GM18498 (cell line): ENCODE measurements around the gene PQBP1.

Experiments
- ATAC-seq: cut with Tn5 transposase; IDR thresholded peaks from one replicate; pipeline ENCODE4 v1.9.1; 2021; ENCODE audit warnings: mild to moderate bottlenecking, moderate library complexity; ENCODE audit not compliant: unreplicated experiment

PQBP1 gene

DNA sequence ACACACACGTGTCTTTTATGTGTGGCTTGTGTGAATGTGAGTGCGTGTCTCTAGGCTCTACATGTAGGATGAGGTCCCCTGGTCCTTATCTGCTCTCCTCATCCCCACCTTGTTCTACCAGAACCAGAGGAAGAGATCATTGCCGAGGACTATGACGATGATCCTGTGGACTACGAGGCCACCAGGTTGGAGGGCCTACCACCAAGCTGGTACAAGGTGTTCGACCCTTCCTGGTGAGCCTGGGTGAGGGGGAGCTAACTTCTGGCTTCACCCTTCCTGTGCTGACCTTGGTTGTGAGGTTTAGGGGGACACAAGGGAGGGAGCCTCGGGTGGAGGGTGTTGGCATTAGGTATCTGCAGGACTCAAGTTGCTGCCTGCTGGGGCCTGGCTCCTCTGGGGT, 3.3 kb downstream of the PQBP1 start:
- ATAC-seq: no peak

DNA sequence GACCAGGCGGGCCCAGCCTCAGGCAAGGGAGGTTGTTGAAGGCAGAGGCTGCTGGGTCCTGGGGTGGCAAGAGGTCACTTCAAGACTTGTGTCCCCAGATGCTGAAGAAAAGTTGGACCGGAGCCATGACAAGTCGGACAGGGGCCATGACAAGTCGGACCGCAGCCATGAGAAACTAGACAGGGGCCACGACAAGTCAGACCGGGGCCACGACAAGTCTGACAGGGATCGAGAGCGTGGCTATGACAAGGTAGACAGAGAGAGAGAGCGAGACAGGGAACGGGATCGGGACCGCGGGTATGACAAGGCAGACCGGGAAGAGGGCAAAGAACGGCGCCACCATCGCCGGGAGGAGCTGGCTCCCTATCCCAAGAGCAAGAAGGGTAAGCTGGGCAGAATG, 4.4 kb downstream of the PQBP1 start:
- ATAC-seq: no peak

DNA sequence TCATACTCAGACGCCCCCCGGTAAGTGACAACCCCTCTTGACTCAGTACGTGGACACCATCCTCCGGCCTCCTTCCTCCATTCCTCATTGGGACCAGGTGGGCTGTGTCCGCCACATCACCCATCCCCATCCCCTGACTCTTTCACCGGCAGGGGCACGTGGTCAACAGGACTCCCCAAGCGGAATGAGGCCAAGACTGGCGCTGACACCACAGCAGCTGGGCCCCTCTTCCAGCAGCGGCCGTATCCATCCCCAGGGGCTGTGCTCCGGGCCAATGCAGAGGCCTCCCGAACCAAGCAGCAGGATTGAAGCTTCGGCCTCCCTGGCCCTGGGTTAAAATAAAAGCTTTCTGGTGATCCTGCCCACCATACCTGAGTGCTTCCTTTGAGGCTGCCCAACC, 5.0 kb downstream of the PQBP1 start:
- ATAC-seq: no peak

DNA sequence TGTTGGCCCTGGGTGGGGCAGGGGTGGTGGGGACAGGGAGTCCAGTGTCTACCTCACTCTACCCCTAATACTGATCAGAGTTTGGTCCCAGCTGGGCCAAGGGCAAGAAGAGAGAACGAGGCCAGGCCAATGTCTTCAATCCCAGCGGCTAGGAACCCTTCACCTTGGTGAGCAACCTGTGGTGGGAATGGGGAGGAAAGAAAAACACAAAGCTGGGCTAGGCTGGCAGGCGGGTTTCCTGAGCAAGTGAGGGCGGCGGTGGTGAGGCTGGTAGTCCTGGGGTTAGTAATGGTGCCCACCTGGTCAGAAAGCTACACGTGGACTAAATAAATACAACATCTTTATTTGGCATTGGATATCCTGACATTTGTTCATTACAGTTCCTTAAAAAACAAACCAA, 5.6 kb downstream of the PQBP1 start:
- no peak for ATAC-seq

DNA sequence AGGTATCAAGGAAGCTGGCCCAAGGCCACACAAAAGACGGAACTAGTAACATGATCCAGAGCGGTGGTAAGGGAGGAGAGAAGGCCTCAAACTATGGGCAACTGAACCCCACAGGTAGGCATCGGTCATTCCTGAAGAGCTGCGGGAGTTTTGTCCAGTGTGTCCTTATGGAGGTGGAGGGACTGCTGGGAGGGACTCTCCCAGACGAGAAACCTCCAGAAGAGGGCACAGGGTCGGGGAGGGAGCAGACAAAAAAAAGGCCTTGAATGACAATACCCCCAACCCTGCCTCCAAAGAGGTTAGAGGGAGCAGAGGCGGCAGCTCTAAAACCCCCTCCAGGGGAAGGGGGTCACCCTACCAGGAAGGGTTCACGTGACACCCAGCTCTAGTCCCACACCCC, 6.5 kb downstream of the PQBP1 start:
- no peak for ATAC-seq

DNA sequence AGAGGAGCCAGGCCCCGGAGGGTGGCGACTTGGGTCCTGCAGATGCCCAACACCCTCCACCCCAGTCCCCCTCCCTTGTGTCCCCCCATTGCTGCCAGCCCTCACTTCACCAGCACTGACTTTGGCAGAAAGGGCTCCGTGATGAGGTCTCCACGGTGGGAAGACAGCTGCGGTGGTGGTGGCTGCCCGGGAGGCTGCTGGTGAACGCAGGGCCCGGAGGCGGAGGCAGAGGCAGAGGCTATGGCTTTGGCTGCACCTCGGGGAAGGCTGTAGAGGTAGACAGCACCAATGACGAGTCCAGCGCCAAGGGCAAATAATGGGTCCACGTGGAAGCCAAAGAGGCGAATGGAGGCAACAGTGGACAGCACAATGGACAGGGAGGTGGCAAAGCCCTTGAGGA, 6.9 kb downstream of the PQBP1 start:
- ATAC-seq: no peak

DNA sequence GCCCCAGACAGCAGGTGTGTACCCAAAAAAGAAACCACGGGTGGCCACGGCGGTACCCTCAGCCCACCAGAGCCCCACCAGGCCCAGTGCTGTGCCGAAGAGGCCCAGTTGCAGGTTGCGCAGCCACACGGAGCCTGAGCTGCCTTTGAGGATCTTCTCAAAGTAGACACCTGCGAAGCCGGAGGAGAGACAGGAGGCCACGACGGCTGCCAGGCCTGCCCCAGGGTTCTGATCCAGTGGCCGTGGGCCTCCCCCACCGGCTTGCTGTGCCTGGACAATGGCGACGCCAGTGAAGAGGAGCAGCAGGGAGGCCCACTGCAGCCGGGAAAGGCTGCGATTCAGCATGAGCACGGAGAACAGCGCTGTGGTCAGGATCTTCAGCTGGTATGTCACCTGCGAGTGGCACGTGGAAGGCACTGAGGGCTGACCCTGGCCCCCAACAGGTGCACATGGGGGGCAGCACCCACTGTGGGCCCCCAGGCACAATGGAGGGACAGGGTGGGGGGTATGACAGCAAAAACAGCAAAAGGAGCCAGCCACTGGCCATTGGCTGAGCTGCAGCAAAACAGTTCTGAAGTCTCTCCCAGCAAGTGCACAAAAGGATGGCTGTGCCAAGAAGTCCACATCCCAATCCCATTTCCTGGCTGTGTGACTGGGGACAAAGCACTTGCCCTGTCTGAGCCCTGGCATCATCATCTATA, 7.5 kb downstream of the PQBP1 start:
- no peak for ATAC-seq

DNA sequence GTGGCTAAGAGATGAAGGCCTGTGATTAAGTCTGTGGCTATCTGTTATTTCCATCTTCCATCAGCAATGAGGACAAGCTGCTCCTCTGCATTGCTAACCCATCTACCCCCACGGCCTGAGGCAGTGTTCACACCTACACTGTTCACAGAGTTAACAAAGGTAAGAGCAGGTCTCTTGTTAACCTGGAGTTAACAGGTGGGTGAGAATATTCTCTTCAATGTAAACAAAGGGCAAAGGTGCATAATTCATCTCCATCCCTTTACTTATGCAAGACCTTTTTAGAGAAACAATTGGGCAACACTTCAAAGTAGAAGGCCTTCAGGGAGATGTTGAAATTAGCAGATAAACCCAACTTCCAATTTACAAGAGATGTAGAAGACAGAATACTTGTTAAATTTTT, 10.9 kb downstream of the PQBP1 start:
- ATAC-seq: no peak

DNA sequence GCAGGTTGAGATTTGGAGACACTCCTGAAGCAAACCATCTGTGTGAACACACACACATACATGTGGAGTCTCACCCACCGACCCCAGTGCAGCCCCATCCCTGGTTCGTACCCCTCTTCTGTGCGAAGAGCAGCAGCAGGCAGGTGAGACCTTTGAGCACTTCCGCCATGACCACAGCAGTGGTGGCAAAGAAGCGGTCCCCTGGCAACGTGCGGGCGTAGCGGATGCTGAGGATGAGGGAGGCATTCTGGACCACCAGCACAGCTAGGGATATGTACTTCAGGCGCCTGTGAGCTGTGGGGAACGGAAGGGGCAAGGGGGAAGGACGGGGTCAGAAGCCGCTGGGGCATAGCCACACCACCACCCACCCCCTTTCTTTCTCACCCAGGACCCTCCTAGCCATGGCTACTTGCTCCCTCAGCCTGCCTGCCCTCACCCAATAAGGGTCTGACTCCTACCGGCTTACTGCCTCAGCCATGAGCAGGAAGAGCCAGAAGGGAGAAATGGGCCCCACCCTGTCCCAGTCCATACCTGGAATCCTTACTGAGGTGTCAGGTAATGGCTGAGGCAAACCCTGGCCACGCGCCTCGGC, 12.1 kb downstream of the PQBP1 start:
- no peak for ATAC-seq

DNA sequence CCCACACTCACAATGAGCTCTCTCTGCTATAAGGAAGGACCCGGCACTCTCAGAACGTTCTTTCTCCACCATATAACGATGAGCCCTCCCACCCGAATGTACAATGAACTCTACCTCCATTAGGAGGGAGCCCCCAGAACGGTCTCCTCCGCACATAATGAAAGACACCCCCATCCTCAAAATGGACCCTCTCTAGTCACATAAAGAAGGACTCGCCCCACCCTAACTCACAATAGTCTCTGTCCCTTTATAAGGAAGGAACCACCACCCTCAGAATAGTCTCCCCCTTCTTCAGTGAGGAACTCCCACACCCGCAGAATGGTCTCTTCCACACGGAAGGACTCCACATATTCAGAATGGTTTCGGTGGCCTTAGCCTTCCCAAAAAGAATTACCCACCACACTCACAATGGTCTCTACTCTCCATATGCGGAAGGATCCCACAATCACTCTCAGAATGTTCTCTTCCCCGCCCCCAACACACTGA, 13.2 kb downstream of the PQBP1 start:
- ATAC-seq: peak; percentile 1

DNA sequence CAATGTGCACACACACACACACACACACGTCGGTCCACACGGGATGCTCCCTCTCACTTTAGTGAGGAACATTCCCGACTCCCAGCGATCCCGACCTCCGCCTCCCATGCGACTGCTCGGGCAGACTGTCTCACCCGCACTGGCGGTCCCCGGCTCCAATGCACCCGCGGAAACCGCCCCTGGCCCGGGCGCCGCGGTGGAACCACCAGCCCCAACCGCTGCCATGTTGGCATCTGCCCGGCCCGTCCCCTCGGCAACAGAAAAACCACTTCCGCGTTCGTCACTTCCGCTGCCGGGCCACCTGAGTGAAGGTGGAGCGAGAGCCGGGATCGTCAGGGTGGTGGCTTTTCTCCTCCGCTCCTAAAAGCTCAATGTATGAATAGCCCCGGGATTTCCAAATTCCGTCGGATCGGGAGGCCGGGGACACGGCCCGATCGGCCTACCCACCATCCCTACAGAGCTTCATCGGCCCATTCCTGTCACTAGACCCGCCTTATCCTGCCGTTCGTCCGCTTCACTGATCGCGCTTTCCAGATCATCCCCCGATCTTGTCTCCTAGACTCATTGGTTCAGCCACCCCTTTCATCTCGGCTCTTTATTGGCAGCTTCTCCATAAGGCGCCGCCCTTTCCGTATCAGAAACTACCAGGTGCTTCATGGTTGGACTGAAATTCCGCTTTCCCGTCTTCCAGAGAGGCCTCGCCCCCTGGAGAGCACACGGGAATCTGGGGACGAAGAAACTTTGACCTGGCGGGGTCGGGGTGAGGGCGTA, 13.9 kb downstream of the PQBP1 start, which contains the start of gene SLC35A2:
TSS of gene SLC35A2 (minus strand) at position 235 of the 771 bp plus-strand sequence. CDS start at position 225, 10 bp downstream.
- peak; percentile 79 for ATAC-seq

DNA sequence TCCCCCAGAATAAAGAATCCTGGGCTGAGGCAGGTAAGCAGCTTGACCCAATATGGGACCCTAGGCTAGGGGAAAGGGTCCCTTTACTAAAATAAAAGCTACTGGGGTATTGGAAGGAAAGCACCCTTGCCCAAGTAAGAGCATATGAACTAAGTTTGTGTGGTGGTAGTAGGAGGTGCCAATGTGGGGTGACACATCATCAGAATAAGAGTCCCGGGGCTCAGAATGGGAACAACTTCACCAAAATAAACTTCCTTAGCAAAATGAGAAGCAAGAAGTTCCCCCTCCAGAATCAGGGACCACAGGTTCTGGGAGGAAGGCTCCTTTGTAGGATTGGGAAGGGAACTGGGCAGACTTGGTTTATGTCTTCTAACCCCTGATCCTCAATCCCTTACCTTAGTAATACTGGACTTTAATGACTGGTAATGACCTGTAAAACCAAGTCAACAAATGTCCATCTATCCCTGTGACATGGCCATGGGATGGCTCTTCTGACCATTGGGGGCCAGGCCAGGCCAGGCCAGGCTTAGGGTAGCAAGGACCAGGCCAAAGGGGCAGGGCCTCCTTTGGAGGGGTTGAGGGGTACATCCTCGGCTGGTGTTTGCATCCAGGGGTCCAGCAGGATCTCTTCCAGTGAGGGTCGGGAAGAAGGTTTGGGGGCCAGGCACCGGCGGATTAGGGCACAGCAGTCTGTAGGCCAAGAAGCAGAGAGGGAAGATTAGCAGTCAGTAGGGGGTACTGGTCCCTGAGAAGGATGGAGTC, 16.1 kb downstream of the PQBP1 start:
- no peak for ATAC-seq

DNA sequence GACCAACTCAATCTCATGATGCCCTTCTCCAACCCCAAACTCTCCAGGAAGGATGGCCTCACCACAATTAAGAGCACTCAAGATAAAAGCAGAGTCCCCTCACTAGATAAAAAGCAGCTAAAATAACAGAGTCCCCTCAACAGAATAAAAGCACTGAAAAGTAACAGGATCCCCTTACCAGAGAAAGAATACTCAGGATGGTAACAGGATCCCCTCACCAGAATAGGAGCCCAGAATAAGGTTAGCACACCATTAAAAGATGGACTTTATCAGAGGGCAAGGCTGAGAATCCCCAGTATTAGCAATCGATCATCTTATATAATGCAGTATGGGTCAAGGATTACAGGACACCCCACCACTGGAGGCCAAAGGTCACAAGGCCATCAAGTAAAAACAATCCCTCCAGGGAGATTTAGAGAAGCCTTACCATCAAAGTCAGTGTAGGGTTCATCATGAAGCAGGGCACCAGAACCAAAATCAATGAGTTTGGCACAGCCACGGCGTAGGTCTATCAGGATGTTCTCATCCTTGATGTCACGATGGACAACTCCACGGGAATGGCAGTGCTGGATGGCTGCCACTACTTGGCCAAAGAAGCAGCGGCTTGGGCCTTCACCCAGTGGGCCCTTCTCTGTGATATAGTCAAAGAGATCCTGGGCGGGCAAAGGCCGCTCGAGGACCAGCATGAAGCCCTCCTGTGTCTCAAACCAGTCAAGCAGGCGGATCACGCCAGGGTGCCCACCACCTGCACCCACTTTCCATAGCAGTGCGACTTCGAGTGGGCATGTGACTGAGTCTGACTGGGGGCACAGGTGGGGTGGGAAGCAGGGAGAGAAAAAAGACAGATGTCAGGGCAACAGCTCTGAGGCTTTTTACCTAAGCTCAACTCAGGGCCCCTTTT, 17.1 kb downstream of the PQBP1 start:
- no peak for ATAC-seq

DNA sequence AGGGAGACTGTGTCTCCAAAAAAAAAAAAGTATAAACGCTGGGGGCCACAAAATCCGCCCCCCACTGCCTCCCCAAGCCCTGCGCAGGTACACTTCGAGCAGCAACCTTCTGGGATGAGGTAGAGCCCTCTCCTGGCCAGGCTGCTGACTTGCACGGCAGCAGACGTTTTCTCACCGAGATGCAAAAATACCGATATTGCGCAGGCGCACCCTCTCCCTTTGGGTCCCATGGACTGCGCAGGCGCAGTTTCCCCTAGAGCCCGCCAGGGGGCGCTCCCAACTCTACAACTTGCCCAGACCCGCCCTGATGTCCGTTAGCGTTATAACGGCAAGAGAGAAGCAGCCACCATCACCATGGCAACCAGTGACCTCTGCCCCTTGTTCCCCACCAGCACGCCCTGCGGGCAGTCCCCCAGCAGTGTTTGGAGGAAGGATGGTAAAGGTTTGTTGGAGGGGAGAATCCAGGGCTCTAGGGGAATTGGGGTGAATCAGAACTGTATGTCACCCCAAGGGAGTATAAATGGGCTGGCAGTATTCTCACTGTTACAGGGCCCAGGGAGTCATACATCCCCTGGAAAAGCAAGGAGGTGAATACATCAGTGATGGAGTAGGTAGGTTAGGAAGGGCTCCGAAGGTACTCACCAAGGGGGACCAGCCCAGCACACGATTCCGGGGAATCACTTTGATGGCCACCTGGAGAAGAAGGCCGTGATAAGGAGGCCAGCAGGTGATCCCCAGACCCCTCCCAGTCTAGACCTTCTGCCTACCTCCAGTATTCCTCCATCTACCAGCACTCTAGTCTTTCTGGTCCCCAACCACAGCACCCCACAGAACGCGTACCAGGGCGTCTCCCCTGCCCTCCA, 19.6 kb downstream of the PQBP1 start:
- ATAC-seq: peak; percentile 40

DNA sequence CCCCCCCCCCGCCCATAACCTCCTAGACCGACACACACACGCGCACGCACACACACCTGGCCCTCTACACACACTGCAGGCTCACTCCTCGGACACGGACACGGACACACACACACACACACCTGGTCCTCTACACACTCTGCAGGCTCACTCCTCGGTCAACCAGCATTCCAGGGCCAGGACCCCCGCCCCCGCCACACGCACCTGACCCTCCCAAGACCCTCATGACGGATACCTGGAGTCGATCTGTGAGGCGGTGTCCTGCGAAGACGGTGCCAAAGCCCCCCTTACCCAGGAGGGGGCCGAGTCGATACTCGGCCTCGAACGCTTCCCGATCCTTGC, 20.5 kb downstream of the PQBP1 start:
- no peak for ATAC-seq

DNA sequence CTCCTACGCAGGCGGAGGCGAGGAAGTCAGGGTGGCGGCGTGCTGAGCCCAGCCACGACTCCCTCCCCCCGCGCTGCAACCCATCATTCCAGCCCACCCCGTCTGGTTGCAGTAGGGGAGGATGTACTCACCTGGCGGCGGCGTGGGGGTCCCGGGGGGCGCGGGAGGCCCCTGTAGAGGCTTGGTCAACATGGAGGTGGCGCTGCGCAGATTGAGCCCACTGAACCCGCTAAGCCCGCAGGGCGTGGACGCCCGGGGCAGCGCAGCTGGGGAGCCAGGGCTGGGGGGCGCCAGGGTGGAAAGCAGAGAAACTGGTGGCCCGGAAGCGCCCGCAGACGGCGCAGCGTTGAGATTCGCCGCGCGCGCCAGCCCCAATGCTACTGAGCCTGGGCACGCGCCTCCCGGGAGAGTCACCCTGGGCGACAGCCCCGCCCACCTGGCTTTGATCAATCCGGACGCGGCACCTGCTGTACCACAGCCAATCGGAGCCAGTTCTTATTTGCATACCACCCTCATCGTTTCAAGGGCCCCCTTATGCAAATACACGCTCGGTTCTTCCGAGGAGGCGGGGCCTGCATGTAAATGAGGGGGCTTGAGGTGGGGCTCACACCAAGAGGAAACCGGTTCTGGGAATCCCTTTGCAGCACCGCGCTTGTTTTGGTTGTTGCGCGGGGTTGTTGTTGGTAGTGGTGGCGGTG, 21.1 kb downstream of the PQBP1 start, which contains the start of gene PIM2:
TSS of gene PIM2 (minus strand) at position 382 of the 698 bp plus-strand sequence. CDS start at position 192, 190 bp downstream.
- ATAC-seq: peak; percentile 80

DNA sequence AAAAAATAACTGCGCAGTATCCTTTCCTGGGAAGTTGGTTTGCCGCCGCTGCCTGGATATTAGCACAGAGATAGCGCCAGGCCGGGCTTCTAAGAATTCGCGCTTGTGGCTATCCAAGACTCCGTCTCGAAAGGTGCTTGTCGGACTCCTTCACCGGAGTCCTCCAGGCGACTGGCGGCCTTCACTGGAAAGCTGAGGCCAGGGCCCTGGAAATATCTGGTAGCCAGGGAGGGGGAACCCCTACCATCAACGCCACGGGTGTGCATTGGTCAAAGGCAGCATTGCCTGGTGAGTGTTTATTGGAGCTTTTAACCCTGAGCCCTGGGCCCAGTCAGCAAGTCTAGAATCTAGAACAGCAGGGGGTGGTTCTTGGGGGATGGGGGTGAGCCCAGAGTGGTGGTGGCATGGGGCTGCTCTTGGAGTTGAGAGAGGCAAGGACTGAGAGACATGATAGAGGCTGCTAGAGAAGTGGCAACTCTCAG, 21.7 kb downstream of the PQBP1 start:
- peak; percentile 24 for ATAC-seq

DNA sequence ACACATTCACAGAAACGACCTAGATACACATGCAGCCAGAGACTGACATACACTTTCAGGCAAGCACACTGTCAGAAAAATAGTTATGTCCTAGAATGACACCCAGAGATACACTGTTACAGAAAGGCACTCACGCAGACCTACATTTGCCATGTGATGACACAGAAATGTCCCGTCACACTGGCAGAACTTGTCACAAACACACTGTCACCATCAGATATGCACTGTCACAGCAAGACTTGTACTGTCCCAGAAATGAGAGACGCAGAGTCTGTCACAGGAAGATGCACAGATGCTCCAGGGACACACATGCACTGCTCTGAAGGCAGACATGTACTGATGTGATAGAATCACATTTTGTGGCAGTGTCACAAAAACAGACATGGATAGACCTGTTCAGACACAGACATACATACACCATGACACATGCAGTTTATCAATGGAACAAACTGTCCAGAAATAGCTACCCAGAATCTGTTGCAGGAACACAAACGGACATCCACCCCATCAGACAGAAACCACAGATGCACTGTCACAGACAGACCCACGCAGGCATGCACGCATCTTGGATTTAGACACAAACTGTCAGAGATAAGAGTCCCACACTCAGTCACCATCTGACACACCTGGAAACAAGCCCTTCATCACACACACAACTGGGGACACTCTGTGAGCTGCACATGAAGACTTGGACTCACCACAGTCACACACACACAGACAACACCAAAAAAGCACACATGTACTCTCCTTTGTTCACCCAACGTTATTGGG, 22.4 kb downstream of the PQBP1 start:
- ATAC-seq: no peak
